HepG2 (cell line): ENCODE data around the gene ARL15. TPM values are rescaled to one million over a fixed set of nuclear protein-coding genes. Genes with fewer than 3 reads are reported as not detected.

ENCODE experiments used
- ATAC-seq: fragments of 200-7000 bp; cut with Tn5 transposase; 3 replicates; pipeline ENCODE4 v1.9.1; 2020; ENCODE audit warnings: mild to moderate bottlenecking, moderate library complexity
- BruUV-seq: library from RNA; stranded (reverse); fragments of 400-500 nt; replicated peaks from 2 replicates; lab custom pipeline; 2021; lab: Mats Ljungman, UMichigan
- CTCF ChIA-PET: fragments of 300-600 bp; formaldehyde crosslinking; extraction: SDS; loops from one replicate; lab custom pipeline; 2021; ENCODE audit warnings: low total read pairs, inconsistent platforms, low intra/inter-chr PET ratio; lab: Yijun Ruan, JAX
- POLR2A ChIA-PET: fragments of 350-600 bp; sonication (Branson Sonifier 250); formaldehyde crosslinking; loops from one replicate; lab custom pipeline; 2020; ENCODE audit warnings: antibody characterized with exemption, inconsistent platforms; lab: Yijun Ruan, JAX
- DNase-seq: peaks from one replicate; pipeline ENCODE4 v3.0.0-alpha.2; 2015; ENCODE audit warnings: low spot score
- FAIRE-seq: peaks from 3 replicates; lab custom pipeline; 2011; peaks lifted over from hg19 to GRCh38; lab: Jason Lieb, UNC
- H2AFZ ChIP-seq: one replicate; pipeline ENCODE4 v1.6.1; 2011; ENCODE audit warnings: low read length, inconsistent platforms
- H3K27ac ChIP-seq: fragments of 300-600 bp; 3 replicates; pipeline ENCODE4 v1.8.0; 2011; ENCODE audit warnings: mixed run types, mild to moderate bottlenecking, mixed read lengths, low read length, inconsistent platforms; ENCODE audit not compliant: insufficient read depth; ENCODE audit errors: extremely low read length
- H3K27me3 ChIP-seq, 2 experiments: fragments of 200-600 bp in 1 of 2; 2 replicates in 1 of 2; 3 replicates in 1 of 2; pipeline versions ENCODE4 v1.6.0 to v1.8.0; 2011; ENCODE audit warnings: low read length in 2 of 2, mild to moderate bottlenecking in 2 of 2, moderate library complexity in 2 of 2, inconsistent platforms in 1 of 2; ENCODE audit not compliant: insufficient read depth in 2 of 2, control insufficient read depth in 1 of 2
- H3K36me3 ChIP-seq, 2 experiments: fragments of 200-600 bp in 1 of 2; replicated peaks in 1 of 2; 2 replicates in 1 of 2; 3 replicates in 1 of 2; pipeline versions ENCODE4 v1.5.1 to v1.8.0; 2011; ENCODE audit warnings: low read length in 2 of 2, inconsistent platforms in 1 of 2; ENCODE audit not compliant: insufficient read depth in 2 of 2, control insufficient read depth in 1 of 2
- H3K4me1 ChIP-seq: 2 replicates; pipeline ENCODE4 v1.5.1; 2012; ENCODE audit warnings: low read length, inconsistent platforms; ENCODE audit not compliant: insufficient read depth
- H3K4me2 ChIP-seq: 2 replicates; pipeline ENCODE4 v1.6.0; 2011; ENCODE audit warnings: low read depth, low read length, inconsistent platforms
- H3K4me3 ChIP-seq, 3 experiments: fragments of 200-600 bp in 1 of 3; sonication (generic), shearing (Covaris generic) in 1 of 3; replicated peaks in 1 of 3; 2 replicates each; pipeline ENCODE4 v1.5.1; 2011 to 2016; ENCODE audit warnings: low read length in 3 of 3, inconsistent platforms in 2 of 3, low read depth in 2 of 3, mild to moderate bottlenecking in 2 of 3, control low read depth in 1 of 3, mixed read lengths in 1 of 3; ENCODE audit not compliant: insufficient read depth in 1 of 3
- H3K79me2 ChIP-seq: one replicate; pipeline ENCODE4 v1.6.1; 2011; ENCODE audit warnings: low read length, inconsistent platforms; ENCODE audit not compliant: insufficient read depth
- H3K9ac ChIP-seq: 2 replicates; pipeline ENCODE4 v1.6.0; 2011; ENCODE audit warnings: mild to moderate bottlenecking, low read depth, low read length, inconsistent platforms; ENCODE audit not compliant: insufficient read depth
- H3K9me3 ChIP-seq: 2 replicates; pipeline ENCODE4 v1.5.1; 2012; ENCODE audit warnings: mild to moderate bottlenecking, low read length
- H4K20me1 ChIP-seq: 2 replicates; pipeline ENCODE4 v1.6.0; 2011; ENCODE audit warnings: inconsistent platforms, mild to moderate bottlenecking, low read length, moderate library complexity; ENCODE audit not compliant: insufficient read depth
- ARNT ChIP-seq: fragments of 450-650 bp; IDR thresholded peaks from 2 replicates; pipeline ENCODE4 v1.6.1; 2017
- ATAD3A ChIP-seq: sonication (generic); formaldehyde crosslinking; IDR thresholded peaks from 2 replicates; pipeline ENCODE4 v1.4.0; 2020; ENCODE audit warnings: missing genetic modification reagents
- ATF7 ChIP-seq, 2 experiments: fragments of 450-650 bp in 1 of 2; sonication (generic) in 1 of 2; formaldehyde crosslinking in 1 of 2; IDR thresholded peaks; 2 replicates each; pipeline versions ENCODE4 v1.4.0 to v1.6.1; 2016 to 2020; ENCODE audit warnings: antibody characterized with exemption in 1 of 2, mild to moderate bottlenecking in 1 of 2, missing genetic modification reagents in 1 of 2
- FOXK1 ChIP-seq: sonication (generic); formaldehyde crosslinking; IDR thresholded peaks from 2 replicates; pipeline ENCODE4 v1.4.0; 2020; ENCODE audit warnings: low read depth, missing genetic modification reagents, borderline replicate concordance
- GABPB1 ChIP-seq: IDR thresholded peaks from 2 replicates; pipeline ENCODE4 v1.6.1; 2016; ENCODE audit warnings: mild to moderate bottlenecking, missing genetic modification reagents, moderate library complexity, missing compliant biosample characterization
- HIVEP1 ChIP-seq: sonication (generic); formaldehyde crosslinking; IDR thresholded peaks from 2 replicates; pipeline ENCODE4 v1.4.0; 2020; ENCODE audit warnings: mild to moderate bottlenecking, missing genetic modification reagents
- ISL2 ChIP-seq: sonication (generic); formaldehyde crosslinking; IDR thresholded peaks from 2 replicates; pipeline ENCODE4 v1.5.0; 2020; ENCODE audit warnings: missing genetic modification reagents
- MLLT10 ChIP-seq: sonication (generic); formaldehyde crosslinking; IDR thresholded peaks from 2 replicates; pipeline ENCODE4 v1.4.0; 2020; ENCODE audit warnings: missing genetic modification reagents
- RFXANK ChIP-seq: IDR thresholded peaks from 2 replicates; pipeline ENCODE4 v1.6.1; 2016
- TFDP2 ChIP-seq: sonication (generic); formaldehyde crosslinking; IDR thresholded peaks from 2 replicates; pipeline ENCODE4 v1.4.0; 2020; ENCODE audit warnings: missing genetic modification reagents
- ZMAT3 ChIP-seq: sonication (generic); formaldehyde crosslinking; conservative IDR thresholded peaks from 2 replicates; pipeline ENCODE4 v1.7.0; 2021; ENCODE audit warnings: missing genetic modification reagents
- ZNF292 ChIP-seq: sonication (generic); formaldehyde crosslinking; IDR thresholded peaks from 2 replicates; pipeline ENCODE4 v1.8.1; 2022; ENCODE audit warnings: mild to moderate bottlenecking, low read depth, missing genetic modification reagents, borderline replicate concordance
- ZNF329 ChIP-seq: sonication (generic); formaldehyde crosslinking; IDR thresholded peaks from 2 replicates; pipeline ENCODE4 v1.9.0; 2021; ENCODE audit warnings: low read depth, mild to moderate bottlenecking, missing genetic modification reagents
- ZNF33A ChIP-seq: sonication (generic); formaldehyde crosslinking; IDR thresholded peaks from 2 replicates; pipeline ENCODE4 v1.5.1; 2020; ENCODE audit warnings: missing genetic modification reagents, mild to moderate bottlenecking, moderate library complexity, borderline replicate concordance
- WGBS: methylation state at CpG from one replicate; pipeline ENCODE4 v1.1.6; 2017; ENCODE audit warnings: low lambda C conversion rate; 5-methylcytosine and 5-hydroxymethylcytosine counted together
- in situ Hi-C: cut with HindIII; loops from 2 replicates; pipeline ENCODE4 v1.10.0; 2017; ENCODE audit warnings: low pct_unique_long_range_greater_than_20kb; ENCODE audit not compliant: extremely low pct_ligation_motif_present
- intact Hi-C: fragments of 100-400 bp; cut with micrococcal nuclease; formaldehyde crosslinking; loops from one replicate; pipeline ENCODE4 v1.10.0; 2022; ENCODE audit not compliant: unreplicated experiment
- polyA plus RNA-seq, 8 experiments: library from polyadenylated mRNA; depleted of rRNA in 3 of 8; stranded (reverse) in 7 of 8; unstranded in 1 of 8; fragments of >200 nt; fragmentation: Illumina TruSeq in 4 of 8; extraction: Trizol in 4 of 8; gene quantifications; 2 replicates each; pipeline versions ENCODE4 v1.2.1 to v1.2.3, GENCODE V29; 2011 to 2016; ENCODE audit warnings: low read depth in 4 of 8, missing spikeins in 1 of 8, mixed read lengths in 1 of 8; ENCODE audit not compliant: insufficient read depth in 1 of 8
- total RNA-seq, 5 experiments: library from RNA; depleted of rRNA; stranded (reverse); fragments of >200 nt; fragmentation: Illumina TruSeq; extraction: Trizol; gene quantifications; 2 replicates each; pipeline ENCODE4 v1.2.3, GENCODE V29; 2016; ENCODE audit warnings: low read depth in 1 of 5
- TF ChIP-seq, protein P1 (sequence below): sonication (generic); formaldehyde crosslinking; IDR thresholded peaks from 2 replicates; pipeline ENCODE4 v1.5.0; 2020; ENCODE audit warnings: mild to moderate bottlenecking, missing genetic modification reagents, borderline replicate concordance

The ARL15 gene
- total and polyA plus RNA-seq, 2 of the 13 experiments (the other 11 are each of a cell fraction or from before 2014, with no cell fraction given), result 2.5 to 7.7 TPM

DNA sequence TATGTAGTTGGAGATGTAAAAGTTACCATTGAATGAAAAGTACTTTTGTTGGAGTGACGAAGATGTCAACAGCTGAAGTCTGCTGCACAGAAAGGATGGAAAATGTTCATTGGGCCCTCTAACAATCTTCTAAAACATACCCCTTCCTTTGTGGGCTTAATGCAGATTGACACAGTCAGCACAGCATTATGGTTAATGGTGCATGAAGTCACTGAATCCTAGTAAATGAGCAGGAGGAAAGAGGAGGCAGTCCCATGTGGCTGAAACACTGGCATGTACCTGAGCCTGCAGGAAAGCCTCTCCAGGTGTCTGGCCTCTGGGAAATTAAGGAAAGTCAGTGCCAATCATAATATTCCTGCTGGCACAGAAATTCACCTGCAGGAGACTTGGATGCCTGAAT is 153.8 kb downstream of the ARL15 start:
- Histone ChIP-seq H3K4me3 (no peak overlapping the region), H4K20me1 (no peaks in the 10 kb centered on the region), H3K27me3 (no peaks in the 10 kb centered on the region), H3K27ac (no peak overlapping the region), H3K36me3 (no peaks in the 10 kb centered on the region), H3K4me2 (no peak overlapping the region), H2AFZ (no peak overlapping the region), H3K4me1 (no peaks in the 10 kb centered on the region), H3K9me3 (no peaks in the 10 kb centered on the region), H3K79me2 (no peaks in the 10 kb centered on the region), H3K9ac (no peak overlapping the region)
- CTCF ChIA-PET, result no interaction called here
- 91% methylated on average over 1 of the region's 1 CpG for WGBS
- TF ChIP-seq GABPB1, result no peak
- TF ChIP-seq ZMAT3 (CRISPR knock-in tag), result no peak
- no peak for TF ChIP-seq ZNF33A (CRISPR knock-in tag)
- TF ChIP-seq ARNT, result no peak
- TF ChIP-seq ATAD3A (CRISPR knock-in tag), result no peak
- no peak for TF ChIP-seq ATF7 (IDR thresholded peaks at IDR 0.05)
- TF ChIP-seq ATF7 (CRISPR knock-in tag; IDR thresholded peaks at IDR 0.05), result no peak
- BruUV-seq, result no TSS peak
- ATAC-seq (no peak), FAIRE-seq (no peak), DNase-seq (no peak)
- in situ Hi-C loops (no loop called here), intact Hi-C loops (no loop called here)
- POLR2A ChIA-PET, result no interaction called here

DNA sequence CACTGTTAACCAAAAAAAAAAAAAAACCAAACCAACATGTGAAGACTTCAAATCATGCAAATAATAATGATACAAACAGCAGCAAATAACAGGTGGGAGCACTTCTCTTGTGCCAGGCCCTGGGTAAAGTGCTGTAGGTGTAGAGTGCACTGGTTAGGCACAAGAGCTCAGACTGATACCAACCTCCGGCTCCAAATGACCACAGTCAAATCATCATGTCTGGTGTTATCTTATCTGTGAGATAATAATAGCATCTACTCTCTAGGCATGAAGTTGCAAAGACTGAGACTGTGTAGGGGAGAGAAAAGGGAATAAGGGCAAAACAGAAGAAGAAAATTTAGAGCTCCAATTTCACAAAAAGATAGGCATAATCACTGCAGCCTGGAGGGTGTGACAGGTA is 159.5 kb downstream of the ARL15 start:
- H3K27me3 ChIP-seq, result no peaks in the 10 kb centered on the region
- no peaks in the 10 kb centered on the region for H3K9me3 ChIP-seq
- no peak overlapping the region for H3K9ac ChIP-seq
- H4K20me1 ChIP-seq, result no peaks in the 10 kb centered on the region
- no peak for ATAC-seq
- no peak for DNase-seq
- FAIRE-seq, result no peak
- H3K79me2 ChIP-seq, result no peaks in the 10 kb centered on the region
- H3K4me1 ChIP-seq, result no peaks in the 10 kb centered on the region
- intact Hi-C loops (no loop called here), in situ Hi-C loops (no loop called here)
- POLR2A ChIA-PET, result no interaction called here
- no peak overlapping the region for H2AFZ ChIP-seq
- CTCF ChIA-PET, result no interaction called here
- no peak overlapping the region for H3K4me3 ChIP-seq
- no peak overlapping the region for H3K4me2 ChIP-seq
- no peaks in the 10 kb centered on the region for H3K36me3 ChIP-seq
- WGBS, result 94% methylated on average over 1 of the region's 1 CpG
- no peak overlapping the region for H3K27ac ChIP-seq
- no TSS peak for BruUV-seq
- TF ChIP-seq FOXK1 (CRISPR knock-in tag) (no peak), RFXANK (no peak), MLLT10 (no peak), HIVEP1 (CRISPR knock-in tag) (no peak), TFDP2 (CRISPR knock-in tag) (no peak), ZNF292 (no peak), ZNF329 (CRISPR knock-in tag) (no peak), ISL2 (no peak)
- TF ChIP-seq, protein P1, sequence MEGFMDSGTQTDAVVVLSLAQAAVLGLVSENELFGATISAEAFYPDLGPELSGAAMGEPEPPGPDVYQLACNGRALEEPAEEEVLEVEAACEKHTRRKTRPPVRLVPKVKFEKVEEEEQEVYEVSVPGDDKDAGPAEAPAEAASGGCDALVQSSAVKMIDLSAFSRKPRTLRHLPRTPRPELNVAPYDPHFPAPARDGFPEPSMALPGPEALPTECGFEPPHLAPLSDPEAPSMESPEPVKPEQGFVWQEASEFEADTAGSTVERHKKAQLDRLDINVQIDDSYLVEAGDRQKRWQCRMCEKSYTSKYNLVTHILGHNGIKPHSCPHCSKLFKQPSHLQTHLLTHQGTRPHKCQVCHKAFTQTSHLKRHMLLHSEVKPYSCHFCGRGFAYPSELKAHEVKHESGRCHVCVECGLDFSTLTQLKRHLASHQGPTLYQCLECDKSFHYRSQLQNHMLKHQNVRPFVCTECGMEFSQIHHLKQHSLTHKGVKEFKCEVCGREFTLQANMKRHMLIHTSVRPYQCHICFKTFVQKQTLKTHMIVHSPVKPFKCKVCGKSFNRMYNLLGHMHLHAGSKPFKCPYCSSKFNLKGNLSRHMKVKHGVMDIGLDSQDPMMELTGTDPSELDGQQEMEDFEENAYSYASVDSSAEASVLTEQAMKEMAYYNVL, result no peak
